DMS53 treated with DMSO at 0.1 percent for 48 hours (cell line): ENCODE data around the gene ARPC2.
A peak's percentile ranks its signal among the peaks of the same experiment; 100 is the strongest.
"Not testable (repeated sequence)": the region's sequence is repeated elsewhere in the genome, so short reads cannot be mapped to it uniquely, and the experiment has no call there.

Experiments used
- DNase-seq: peaks from one replicate; lab custom pipeline; 2025; ENCODE audit not compliant: unreplicated experiment; lab: John Stamatoyannopoulos, UW

Gene ARPC2

DNA sequence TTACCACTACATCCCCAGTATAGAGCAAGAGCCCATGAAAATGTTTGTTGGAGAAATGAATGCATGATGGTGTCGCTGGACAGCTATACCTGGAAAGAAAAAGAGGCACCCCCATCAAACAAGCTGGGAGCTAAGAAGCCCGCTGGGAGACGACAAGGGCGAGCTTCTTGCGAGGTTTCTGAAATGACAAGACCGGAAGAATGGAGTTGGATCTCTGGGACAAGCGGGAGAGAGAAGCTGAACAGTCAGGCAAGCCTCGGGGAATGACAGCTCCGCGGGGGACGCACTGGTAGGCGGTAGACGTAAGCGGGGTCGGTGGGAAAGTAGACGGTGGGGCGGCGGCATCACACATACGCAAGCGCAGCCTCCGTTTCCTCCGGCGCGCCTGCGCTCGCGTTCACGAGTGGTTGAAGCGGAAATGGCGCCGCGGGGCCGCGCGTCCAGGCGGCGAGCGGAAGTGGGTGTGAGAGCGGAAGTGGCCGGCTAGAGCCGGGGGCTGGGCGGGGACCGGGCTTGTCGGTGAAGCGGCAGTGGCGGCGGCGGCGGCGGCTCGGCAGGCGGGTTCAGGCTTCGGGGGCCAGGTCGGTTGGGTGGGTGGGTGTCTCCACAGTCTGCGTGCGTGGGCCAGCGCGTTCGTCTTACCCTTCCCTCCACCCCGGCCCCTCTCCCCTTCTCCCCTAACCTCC lies at the start of gene ARPC2:
Gene ARPC2 (plus strand): TSS at position 516 of the 686 bp plus-strand sequence. CDS start 282 bp downstream, outside the sequence.
- peak; percentile 70 for DNase-seq

DNA sequence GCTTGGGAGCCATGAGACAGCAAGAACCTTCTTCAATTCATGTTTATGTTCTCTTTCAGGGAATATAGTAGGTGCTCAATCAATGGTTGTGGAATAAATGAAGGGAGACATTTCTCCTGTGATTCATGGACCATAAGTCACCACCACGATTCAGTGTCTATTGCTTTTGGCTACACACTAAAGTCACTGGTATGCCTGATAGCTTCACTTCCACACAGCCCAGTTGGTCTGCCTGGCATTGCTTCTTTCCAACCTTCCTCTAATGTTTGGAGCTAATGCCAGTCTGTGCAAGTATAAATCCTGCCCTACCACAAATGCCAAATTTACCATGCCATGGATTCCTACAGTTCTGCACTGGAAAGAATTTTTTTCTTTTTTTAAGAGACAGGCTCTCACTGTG lies 49.0 kb upstream of the ARPC2 start:
- DNase-seq: no peak

DNA sequence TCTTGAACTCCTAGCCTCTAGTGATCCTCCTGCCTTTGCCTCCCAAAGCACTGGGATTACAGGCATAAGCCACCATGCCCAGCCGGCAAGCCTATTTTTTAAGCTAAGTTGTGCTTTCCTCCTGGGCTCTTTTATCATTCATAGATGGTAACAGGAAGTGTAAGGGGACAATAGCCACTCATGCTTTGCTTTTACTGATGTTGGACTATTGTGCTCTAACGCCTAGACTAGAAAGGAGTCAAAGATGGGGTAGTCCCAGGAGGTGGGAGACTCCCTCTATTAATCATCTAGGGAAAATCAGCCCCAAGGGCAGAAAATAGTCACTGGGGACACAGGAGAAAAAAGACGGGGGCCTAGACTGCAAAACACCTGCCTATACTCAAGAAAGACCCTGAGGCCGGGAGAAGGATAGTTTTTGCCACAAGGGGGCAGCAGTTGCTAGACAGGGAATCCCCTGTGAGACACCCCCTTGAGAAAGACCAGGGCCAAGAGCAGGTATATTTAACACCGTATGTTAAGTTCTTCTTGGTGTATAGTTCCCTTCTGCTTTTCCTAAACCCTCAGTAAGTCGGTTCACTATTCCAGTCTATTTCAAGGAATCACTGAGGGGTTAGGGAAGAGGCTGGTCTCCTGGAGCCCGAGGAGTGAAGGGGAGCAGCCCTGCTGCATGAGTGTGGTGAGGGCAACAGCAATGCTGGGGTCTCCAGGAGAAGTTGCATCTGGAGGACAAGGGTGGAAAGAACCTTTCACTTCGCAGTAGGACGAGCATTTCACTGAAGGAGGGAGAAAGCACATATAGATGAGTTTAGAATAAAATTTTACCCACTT lies 48.1 kb upstream of the ARPC2 start:
- no peak for DNase-seq

DNA sequence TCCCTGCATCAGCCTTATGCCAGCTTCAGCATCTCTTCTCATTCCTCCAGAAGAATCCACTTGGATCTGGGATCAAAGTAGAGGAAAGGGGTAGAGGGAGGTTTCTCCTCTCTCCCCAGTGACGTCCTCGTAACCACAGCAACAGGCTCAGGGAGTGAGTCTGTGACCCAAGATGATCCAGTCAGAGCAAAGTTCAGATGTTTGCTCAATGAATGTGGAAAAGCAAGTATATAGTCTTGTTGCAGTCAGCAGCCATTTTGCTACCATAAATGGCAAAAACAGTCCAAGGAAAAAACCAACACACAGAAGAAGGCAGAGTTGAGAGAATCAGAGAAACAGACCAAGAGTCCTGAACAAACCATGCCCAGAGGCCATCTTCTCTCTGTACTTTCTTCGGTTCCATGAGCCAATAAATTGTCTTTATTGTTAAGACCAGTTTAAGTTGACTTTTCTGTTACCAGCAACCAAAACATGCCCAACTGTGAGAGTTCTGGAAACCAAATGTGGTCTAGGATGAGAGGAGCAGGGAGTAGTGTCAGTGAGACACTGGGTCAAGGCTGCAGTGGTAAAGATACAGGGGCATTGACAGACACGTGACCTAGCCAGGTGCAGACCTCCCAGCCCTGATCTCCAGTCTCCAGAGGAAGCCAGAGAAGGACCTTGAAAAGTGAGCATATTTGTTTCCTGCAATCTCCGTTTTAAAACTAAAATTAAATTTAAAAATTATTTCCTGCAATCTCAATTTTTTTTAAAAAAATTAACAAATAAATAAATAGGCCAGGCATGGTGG lies 47.0 kb upstream of the ARPC2 start:
- DNase-seq: no peak

DNA sequence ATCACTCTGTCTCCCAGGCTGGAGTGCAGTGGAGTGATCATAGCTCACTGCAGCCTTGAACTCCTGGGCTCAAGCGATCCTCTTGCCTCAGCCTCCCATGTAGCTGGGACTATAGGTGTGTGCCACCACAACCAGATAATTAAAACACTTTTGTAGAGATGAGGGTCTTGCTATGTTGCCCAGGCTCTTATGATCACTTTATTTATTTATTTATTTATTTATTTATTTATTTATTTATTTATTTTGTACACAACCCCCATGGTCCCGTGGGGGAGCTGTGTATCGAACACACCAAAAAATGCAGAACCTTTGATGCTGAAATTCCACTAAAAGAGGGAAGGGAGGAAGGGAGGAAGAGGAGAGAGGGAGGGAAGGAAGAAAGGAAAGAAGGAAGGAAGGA lies 45.2 kb upstream of the ARPC2 start:
- DNase-seq: not testable (repeated sequence)

DNA sequence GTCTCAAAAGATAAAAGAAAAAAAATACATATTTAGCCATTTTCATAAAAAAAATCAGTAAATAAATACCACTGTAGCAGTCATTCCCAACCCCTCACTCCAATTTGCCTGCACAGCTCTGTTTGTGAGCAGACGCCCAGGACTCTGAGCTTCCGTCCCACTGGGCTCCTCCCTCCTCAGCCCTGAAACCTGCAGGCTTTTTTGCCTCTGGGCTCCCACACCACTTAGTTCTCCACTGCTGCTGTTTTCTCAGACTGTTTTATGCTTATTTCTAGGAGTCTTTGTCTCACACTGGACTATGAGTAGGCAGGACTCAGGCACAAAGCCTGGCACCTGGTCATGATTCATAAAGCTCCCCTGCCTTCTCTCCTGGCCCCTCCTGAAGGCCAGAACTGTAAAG lies 44.1 kb upstream of the ARPC2 start:
- no peak for DNase-seq

DNA sequence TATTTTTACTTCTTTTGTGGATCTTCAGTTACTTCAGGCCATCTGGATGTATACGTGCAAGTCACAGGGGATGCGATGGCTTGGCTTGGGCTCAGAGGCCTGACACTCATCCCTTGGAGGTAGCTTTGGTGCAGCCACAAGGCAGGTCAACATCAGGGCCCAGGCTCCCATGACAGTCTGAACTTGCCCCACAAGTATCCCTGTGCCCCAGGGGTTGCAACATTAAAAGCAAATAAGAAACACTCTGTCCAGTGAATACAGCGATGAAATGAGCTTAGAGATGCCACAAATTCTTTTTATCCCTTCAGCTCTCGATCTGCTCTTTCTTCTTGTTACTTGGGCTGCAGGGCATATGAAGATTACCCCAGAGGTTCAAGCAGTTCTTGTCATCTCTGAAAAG lies 37.2 kb upstream of the ARPC2 start:
- DNase-seq: no peak

DNA sequence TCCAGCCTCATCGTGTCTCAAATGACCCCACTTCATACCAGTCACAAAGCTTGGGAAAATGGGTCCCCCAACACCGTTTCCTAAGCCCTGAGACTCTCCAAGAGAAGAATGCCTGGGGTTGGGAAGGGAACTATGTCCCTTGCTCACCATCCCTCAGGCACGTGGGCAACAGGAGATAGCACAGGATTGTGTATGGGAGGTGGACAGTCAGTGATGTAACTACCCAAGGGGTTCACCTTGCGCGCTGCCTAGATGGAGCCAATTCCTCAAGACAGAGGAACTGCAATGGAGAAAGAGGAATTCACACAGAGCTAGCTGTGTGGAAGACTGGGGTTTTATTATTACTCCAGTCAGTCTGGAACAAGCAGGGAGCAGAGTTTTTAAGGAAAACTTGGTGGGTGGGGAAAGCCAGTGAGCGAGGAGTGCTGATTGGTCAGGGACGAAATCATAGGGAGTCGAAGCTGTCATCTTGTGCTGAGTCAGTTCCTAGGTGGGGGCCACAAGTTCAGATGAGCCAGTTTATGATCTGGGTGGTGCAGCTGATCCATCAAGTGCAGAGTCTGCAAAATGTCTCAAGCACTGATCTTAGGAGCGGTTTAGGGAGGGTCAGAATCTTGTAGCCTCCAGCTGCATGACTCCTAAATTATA lies 36.4 kb upstream of the ARPC2 start:
- no peak for DNase-seq

DNA sequence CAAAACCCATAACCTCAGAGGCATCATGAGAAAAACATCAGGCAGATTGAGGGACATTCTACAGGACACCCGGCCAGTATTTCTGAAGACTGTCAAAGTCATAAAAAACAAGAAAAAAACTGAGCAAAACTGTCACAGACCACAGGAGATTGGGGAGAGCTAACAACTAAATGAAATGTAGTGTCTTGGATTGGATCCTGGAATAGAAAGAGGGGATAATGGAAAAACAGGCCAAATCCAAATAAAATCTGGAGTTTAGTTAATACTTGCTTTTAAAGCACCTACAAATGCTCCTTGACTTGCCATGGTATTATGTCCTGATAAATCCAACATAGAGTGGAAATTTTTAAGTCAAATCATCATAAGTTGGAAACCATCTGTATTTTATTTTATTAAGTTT lies 32.7 kb upstream of the ARPC2 start:
- DNase-seq: no peak

DNA sequence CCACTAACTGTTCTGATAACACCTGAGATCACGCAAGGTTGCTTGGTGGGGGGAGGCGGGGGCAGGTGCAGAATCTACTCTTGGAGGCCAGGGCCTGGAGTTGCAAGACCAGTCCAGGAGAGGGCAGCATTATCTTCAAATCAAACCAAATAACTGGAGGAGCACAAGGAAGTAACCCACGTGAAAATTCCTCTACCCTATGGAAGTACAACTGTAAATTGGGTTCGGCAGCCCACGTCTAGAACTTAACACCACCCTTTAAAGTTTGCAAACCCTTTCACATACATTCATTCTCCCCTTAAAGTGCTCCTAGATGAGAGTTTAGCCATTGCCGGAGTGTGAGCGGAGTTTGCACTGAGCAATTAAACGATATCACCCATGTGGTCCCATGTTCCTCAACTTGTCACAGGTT lies 30.6 kb upstream of the ARPC2 start:
- DNase-seq: peak; percentile 59

DNA sequence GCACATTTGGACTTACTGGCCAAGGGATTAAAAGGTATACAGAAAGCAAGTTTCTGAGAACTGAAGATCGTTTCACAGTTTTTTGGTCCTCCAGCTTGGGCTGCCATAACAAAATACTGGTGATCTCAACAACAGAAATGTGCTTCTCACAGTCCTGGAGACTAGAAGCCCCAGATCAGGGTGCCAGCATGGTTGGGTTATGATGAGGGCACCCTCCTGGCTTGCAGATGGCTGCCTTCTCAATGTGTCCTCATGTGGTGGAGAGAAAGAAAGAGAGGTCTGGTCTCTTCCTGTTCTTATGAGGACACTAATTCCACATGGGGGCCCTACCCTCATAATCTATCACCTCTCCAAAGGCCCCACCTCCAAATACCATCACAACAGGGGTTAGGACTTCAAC lies 30.1 kb upstream of the ARPC2 start:
- no peak for DNase-seq

DNA sequence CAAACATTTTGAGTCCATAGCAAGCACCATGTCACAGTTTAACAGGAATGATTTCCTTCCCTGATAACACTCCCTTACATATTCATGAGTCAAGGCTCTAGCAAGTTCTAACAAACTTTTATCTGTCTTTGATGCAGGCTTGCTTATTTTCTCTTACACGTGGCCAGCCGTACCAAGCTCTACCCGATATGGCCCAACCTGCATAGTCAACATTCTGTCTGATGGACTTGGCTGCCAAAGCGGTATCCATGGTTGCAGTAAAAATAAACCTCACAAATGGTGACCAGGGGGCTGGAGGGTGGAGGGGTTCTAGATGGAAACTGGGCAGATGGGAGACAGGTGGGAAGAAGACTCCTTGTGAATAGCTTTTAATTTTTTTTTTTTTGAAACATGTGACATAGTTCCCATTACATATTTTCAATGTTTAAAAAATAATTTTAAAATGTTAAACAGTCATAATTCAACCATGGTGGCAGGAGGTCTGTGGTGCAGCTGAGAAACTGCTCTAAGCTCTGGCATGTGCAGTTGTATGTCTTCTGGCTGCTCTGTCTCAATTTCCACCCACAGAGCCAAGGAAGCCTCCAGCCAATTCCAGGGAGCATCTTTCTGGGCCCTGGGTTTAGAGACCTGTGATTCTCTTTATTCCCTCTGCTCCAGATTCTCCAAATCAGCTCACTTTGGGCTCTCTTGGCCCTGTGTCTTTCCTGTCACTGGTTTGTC lies 29.5 kb upstream of the ARPC2 start:
- no peak for DNase-seq

DNA sequence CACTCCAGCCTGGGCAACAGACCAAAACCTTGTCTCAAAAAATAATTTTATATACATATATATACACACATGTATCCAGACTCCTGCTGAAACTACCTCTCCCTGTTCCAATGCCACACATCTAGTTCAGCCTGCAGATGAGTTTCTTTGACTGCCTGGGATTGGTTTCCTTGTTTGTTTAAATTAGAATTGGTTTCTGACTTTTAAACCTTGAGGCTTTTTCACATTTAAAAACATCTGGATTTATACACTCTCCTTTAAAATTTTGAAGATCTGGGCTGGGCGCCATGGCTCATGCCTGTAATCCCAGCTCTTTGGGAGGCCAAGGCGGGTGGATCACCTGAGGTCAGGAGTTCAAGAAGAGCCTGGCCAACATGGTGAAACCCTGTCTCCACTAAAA lies 28.5 kb upstream of the ARPC2 start:
- DNase-seq: no peak

DNA sequence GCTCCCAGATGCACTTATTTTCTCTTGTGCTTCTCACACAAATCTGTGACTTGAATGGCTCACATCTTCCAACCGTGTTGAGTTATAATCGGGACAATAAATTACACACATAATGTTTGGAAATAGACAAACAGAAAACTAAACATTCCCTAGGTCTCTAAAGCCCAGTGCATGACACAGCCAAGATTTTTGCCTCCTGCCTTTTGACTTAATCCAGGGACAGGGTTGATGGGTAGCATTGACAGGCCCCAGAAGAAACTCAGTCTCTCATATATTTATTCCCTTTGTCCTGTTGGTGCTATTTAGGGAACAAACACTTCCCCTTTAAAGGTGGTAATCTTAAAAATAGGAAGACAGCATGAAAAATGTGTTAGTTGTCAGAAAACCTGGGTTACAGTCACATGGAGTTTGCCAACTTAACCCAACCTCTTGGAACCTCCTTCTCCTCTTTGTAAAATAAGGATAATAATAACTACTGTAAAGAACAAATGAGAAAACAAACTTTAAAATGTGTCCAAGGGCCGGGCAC lies 24.0 kb upstream of the ARPC2 start:
- DNase-seq: no peak

DNA sequence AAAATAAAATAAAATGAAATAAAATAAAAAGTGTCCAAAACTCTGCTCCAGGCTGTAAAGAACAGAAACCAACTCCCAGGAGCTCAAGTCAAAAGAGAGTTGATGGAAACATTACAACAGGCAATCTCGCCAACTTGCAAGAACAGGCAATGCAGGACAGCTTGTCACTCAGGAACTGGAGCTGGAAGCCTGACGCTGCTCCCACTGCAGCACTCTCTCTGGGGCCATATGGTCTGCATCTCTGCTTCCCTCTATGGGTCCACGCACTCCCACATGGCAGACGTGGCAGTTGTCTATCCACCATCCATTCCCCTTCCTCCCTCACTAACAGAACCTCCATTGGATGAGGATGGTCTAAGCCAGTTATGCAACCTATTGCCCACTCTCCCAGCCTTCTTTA lies 23.3 kb upstream of the ARPC2 start:
- no peak for DNase-seq

DNA sequence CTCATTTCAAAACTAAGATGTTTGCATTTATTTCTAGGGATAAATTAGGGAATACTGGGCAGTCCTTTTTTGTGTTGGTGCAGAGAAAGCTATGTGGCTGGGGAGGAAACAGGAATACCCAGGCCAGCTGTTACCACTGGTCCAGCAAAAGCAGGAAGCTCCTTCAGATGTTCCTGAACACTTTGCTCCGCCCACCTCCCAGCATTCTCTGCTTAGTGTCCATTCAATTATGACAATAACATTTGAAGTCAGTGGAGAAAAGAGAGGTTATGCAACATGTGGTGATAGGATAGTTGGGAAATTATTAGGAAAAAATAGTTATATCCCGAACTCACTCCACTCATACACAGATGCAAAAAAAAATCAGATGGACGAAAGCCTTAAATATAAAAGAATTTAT lies 22.1 kb upstream of the ARPC2 start:
- DNase-seq: no peak

DNA sequence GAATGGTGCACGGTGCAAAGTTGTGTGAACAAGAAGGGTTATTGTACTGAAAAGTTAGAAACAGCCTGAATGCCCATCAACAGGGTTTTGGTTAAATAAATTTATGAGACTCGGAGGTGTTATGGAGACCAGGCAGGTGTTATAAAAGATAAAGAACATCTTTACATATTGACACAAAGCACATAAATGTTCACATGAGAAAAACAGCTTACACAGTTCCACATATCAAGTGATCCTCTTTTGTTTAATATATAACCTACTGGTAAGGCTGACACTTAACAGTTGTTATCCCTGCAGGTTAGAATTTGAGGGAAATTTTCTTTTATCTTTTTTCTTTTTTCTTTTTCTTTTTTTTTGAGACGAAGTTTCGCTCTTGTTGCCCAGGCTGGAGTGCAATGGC lies 20.0 kb upstream of the ARPC2 start:
- no peak for DNase-seq

DNA sequence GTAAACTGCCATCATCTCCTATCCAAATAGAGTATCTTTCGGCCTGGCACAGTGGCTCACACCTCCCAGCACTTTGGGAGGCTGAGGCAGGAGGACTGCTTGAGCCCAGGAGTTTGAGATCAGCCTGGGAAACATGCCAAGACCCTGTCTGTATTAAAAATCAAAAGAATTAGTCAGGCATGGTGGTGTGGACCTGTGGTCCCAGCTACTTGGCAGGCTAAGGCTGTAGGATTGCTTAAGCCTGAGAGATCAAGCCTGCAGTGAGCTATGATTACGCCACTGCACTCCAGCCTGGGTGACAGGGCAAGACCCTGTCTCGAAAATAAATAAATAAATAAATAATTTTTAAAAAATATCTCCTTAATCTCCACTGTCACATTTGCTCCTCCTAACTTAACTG lies 14.7 kb upstream of the ARPC2 start:
- DNase-seq: no peak

DNA sequence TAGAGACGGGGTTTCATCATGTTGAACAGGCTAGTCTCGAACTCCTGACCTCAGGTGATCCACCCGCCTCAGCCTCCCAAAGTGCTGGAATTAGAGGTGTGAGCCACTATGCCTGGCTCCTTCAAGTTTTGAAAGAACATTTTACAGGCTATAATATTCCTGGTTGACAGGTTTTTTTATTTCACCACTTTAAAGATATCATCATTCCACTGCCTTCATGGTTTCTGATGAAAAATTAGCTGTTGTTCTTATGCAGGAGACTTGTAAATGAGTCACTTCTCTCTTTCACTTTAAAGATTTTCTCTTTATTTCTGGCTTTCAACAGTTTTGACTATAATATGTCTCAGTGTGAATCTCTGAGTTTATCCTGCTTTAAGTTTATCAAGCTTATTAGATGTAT lies 7.9 kb upstream of the ARPC2 start:
- no peak for DNase-seq

DNA sequence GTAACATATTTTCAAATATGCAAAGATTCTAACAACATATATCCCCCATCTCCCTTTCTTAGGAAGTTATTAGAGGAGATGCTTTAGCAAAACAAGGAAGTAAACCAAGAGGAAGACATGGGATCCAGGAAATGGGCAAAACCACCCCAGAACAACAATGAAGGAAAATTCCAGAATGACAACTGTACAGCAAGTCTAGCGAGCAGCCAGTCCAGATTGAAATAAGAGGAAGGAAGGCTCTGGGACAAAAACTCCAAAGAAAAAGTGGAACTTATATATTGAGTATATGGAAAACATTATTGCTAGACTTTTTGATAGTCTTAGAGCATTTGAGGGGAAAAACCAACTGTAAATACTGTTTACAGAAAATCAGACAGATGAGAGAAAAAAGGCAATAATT lies 2.9 kb upstream of the ARPC2 start:
- no peak for DNase-seq

DNA sequence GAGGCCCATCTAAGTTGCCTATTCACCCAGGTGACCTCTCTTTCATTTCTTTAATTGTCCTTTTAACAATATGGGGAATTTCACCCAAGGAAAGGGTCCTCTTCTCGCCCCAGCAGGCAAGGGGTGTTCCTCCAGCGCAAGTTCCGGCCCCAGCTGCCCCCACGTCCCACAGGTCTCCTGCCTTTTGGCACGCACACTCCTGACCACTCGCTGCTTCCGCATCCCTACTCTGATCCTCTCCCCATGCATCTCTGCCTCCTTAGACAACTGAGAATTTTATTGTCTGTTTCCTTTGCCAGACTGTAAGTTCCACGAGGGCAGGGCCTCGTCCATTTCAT lies 684 bp upstream of the ARPC2 start:
- no peak for DNase-seq
